ENCODE results near the gene TRPM2. TPM values are rescaled to one million over a fixed set of nuclear protein-coding genes. Genes with fewer than 3 reads are reported as not detected.

The TRPM2 gene
- total RNA-seq, 4 donors from 2014 or later: 0.29 to 3.1 (median 1.8) TPM

DNA sequence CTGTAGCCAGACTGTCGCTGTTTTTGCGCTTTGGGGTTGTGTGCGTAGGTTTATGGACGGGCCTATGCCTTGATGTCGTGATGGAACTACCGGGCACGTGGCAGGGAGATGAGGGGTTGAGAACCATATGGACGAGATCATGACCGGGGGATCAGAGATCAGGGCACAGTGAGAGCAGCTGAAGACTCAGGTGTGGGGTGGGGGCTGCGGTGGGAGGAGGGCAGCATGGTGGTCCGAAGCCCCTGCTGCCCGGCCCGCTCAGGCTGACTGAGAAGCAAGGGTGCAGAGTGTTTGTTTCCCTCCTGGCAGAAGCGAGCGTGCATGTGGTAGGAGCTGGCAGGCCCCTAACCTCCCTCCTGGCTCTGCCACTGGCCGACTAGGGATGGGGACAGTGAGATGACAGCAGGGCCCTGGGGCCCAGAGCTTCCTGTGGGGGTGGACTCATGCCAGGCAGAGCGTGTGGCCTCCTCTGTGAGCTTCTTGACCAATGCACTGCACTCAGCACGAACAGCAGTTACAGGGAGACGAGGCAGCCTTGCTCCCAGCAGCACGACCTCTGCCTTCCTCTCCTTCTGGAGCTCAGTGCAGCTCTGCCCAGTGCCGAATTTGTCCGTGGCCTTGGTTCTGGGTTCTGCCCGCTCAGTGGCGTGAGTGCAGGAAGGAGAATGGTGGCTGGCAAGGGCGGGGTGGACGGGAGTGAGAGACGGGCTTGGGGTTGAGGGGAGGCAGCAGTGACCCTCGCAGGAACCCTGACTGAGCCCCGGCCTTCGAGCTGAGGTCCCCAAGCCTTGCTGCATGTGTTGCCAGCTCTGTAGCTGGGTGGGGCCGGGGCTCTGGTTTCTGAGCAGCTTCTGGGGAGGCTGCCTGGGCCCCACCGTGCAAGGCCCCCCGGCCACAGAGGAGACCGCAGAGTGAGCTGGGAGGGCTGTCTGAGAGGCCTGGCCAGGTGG lies 79.7 kb downstream of the TRPM2 start:
- intact Hi-C loops (cut with DNase I; ENCODE audit: low total_unique reads): no loop called here
- DNase-seq: no peak
- no peaks in the 10 kb centered on the region for H3K27me3 ChIP-seq
- H3K27ac ChIP-seq: no peak overlapping the region
- H3K9me3 ChIP-seq: peaks cover 0 to 8% of the 10 kb centered on the region in 2 donors
- TF ChIP-seq, protein P1, sequence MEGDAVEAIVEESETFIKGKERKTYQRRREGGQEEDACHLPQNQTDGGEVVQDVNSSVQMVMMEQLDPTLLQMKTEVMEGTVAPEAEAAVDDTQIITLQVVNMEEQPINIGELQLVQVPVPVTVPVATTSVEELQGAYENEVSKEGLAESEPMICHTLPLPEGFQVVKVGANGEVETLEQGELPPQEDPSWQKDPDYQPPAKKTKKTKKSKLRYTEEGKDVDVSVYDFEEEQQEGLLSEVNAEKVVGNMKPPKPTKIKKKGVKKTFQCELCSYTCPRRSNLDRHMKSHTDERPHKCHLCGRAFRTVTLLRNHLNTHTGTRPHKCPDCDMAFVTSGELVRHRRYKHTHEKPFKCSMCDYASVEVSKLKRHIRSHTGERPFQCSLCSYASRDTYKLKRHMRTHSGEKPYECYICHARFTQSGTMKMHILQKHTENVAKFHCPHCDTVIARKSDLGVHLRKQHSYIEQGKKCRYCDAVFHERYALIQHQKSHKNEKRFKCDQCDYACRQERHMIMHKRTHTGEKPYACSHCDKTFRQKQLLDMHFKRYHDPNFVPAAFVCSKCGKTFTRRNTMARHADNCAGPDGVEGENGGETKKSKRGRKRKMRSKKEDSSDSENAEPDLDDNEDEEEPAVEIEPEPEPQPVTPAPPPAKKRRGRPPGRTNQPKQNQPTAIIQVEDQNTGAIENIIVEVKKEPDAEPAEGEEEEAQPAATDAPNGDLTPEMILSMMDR (IDR thresholded peaks at IDR 0.05): no peak
- no peak for TF ChIP-seq POLR2A (IDR thresholded peaks at IDR 0.05)
- no peaks in the 10 kb centered on the region for H3K4me1 ChIP-seq
- no peaks in the 10 kb centered on the region for H3K36me3 ChIP-seq
- H3K4me3 ChIP-seq: no peak overlapping the region

DNA sequence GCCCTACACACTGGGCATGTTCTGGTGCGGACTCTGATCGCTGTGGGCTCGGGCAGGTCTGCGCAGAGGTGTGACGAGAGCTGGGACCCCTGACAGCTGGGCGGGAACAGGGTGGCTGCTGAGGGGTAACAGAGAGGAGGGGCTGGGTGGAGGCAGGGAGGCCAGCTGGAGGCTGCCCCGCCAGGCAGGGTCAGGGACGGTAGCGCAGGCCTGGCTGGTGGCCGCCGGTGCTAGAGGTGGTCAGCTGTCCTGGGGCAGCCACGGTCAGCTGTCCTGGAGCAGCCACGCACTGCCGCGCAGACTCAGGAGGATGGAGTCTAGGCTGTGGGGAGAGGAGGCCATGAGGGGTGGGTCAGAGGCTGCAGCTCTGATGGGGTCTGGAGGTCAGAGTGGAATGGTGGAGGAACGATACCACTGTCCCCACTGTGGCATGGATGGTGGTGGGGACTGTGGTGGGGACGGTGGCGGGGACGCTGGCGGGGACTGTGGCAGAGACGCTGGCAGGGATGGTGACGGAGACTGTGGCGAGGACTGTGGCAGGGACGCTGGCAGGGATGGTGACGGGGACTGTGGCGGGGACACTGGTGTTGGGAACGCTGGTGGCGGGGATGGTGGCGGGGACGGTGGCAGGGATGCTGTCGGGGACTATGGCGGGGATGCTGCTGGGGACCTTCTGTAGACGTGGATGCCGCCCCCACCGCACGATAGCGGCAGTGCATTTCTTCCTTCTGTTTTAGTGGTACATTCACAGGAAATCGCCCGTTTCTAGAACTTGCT lies 80.6 kb downstream of the TRPM2 start:
- Histone ChIP-seq H3K9me3 (peaks cover 0 to 8% of the 10 kb centered on the region in 2 donors), H3K4me3 (no peak overlapping the region), H3K36me3 (no peaks in the 10 kb centered on the region), H3K27me3 (no peaks in the 10 kb centered on the region), H3K4me1 (no peaks in the 10 kb centered on the region), H3K27ac (no peak overlapping the region)
- no peak for DNase-seq
- TF ChIP-seq, protein P1 (IDR thresholded peaks at IDR 0.05): no peak
- TF ChIP-seq POLR2A (IDR thresholded peaks at IDR 0.05): no peak
- intact Hi-C loops (cut with DNase I; ENCODE audit: low total_unique reads): no loop called here

DNA sequence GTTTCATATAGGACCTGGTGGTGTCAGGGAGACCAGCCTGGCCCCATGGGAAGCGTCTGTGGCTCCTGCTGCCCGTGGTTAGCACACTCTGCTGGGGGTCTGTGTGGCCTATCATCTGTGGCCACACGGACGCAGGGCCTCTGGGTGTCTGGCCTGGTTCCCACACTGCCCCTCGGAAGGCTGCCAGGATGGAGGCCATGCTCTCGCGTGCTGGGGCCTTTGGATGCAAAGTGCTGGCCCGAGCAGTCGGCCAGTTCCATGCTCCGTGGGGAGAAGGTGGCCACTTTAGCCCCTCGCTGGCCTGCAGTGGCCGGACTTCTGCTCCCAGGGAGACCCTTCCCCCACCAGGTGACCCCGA lies 81.1 kb downstream of the TRPM2 start:
- Histone ChIP-seq H3K27me3 (no peaks in the 10 kb centered on the region), H3K4me3 (no peak overlapping the region), H3K36me3 (no peaks in the 10 kb centered on the region), H3K4me1 (no peaks in the 10 kb centered on the region), H3K27ac (no peak overlapping the region), H3K9me3 (peaks cover 0 to 4% of the 10 kb centered on the region in 2 donors)
- no peak for TF ChIP-seq POLR2A (IDR thresholded peaks at IDR 0.05)
- TF ChIP-seq, protein P1 (IDR thresholded peaks at IDR 0.05): no peak
- DNase-seq: no peak
- intact Hi-C loops (cut with DNase I; ENCODE audit: low total_unique reads): no loop called here

DNA sequence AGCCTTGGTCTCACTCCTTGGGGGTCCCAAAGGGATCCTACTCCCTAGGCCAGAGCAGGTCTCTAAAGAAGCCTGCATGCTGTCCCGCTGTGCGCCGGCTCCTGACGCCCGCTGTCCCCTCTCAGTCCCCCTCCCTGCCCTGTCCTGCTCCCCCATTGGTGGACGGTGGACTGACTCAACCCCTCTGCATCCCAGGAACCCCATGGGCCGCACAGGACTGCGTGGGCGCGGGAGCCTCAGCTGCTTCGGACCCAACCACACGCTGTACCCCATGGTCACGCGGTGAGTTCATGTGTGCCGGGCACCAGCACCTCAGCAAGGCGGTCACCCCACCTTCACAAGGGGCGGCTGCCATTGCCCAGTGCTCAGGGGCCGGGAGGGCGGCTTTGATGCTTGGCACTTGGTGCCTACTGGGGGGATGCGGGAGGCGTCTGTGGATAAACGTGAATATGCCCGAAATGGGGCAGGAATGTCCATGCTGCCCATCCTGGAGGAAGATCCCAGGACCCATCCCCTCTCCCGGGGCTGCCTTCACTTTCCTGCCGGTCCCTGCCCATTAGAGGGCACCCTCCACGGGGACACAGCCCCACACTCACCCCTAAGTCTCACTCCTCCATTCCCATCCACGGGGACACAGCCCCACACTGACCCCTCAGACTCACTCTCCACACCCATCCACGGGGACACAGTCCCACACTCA lies 81.7 kb downstream of the TRPM2 start:
- TF ChIP-seq, protein P1 (IDR thresholded peaks at IDR 0.05): no peak
- TF ChIP-seq POLR2A (IDR thresholded peaks at IDR 0.05): no peak

More for the DNA sequence above, 81.7 kb downstream of the TRPM2 start:
- Histone ChIP-seq H3K36me3 (no peaks in the 10 kb centered on the region), H3K4me1 (no peaks in the 10 kb centered on the region), H3K27ac (no peak overlapping the region), H3K9me3 (peaks cover 0 to under 1% of the 10 kb centered on the region in 2 donors), H3K4me3 (no peak overlapping the region), H3K27me3 (no peaks in the 10 kb centered on the region)
- DNase-seq: peak in 1 of 2 donors; percentile 9
- intact Hi-C loops (cut with DNase I; ENCODE audit: low total_unique reads): no loop called here
